ENCODE results near the gene RPL23. TPM values are rescaled to one million over a fixed set of nuclear protein-coding genes. Genes with fewer than 3 reads are reported as not detected.

Gene RPL23
- total RNA-seq, 6 experiments from 2014 or later, result 389 to 609 (median 436) TPM

GRCh38 chr17:38824899-38825761, 28.4 kb downstream of the RPL23 start, which contains the start of gene CWC25:
Gene CWC25, minus strand, starts transcription at chr17:38825321. Its CDS starts 138 bp downstream, at chr17:38825183.
- WGBS (ENCODE audit: insufficient coverage, low coverage, low lambda C conversion rate, missing lambda C conversion rate), result 2% methylated on average over 48 of the region's 55 CpGs
- peak; percentile 87 to 93 (median 93) for DNase-seq
- TF ChIP-seq POLR2A (IDR thresholded peaks at IDR 0.05) (peak; percentile 81), CTCF (IDR thresholded peaks at IDR 0.05) (no peak)
- no peaks in the 10 kb centered on the region for H3K9me3 ChIP-seq
- H3K4me3 ChIP-seq, result peak within 1 kb of the TSS; percentile 63 to 86 (median 68)
- peaks cover 0 to 10% (median 4%) of the 10 kb centered on the region in 4 donors for H3K36me3 ChIP-seq
- H3K27ac ChIP-seq, result peak within 1 kb of the TSS; percentile 91 to 99 (median 95)
- peak; percentile 87 to 93 (median 92) for ATAC-seq
- peaks cover 0 to 15% (median 7%) of the 10 kb centered on the region in 4 donors for H3K4me1 ChIP-seq
- no peaks in the 10 kb centered on the region for H3K27me3 ChIP-seq
- intact Hi-C loops (cut with DNase I), result no loop called here

- Histone ChIP-seq H3K36me3 (peaks cover 4 to 72% (median 20%) of the 10 kb centered on the region in 4 donors), H3K9me3 (no peaks in the 10 kb centered on the region), H3K27ac (no peak overlapping the region), H3K4me3 (no peak overlapping the region), H3K4me1 (no peaks in the 10 kb centered on the region), H3K27me3 (no peaks in the 10 kb centered on the region)
- no peak for DNase-seq
- ATAC-seq, result peak in 1 of 4 donors; percentile 51
- WGBS (ENCODE audit: insufficient coverage, low coverage, low lambda C conversion rate, missing lambda C conversion rate), result 58% methylated on average over 8 of the region's 8 CpGs
- TF ChIP-seq CTCF (IDR thresholded peaks at IDR 0.05), result peak; percentile 14 to 43 (median 19)
- TF ChIP-seq POLR2A (IDR thresholded peaks at IDR 0.05), result no peak
- intact Hi-C loops (cut with DNase I), result no loop called here
Measured at GRCh38 chr17:38815576-38816193, 37.8 kb downstream of the RPL23 start.

- 95% methylated on average over 7 of the region's 7 CpGs for WGBS (ENCODE audit: insufficient coverage, low coverage, low lambda C conversion rate, missing lambda C conversion rate)
- H3K4me1 ChIP-seq, result no peaks in the 10 kb centered on the region
- DNase-seq (no peak), ATAC-seq (no peak)
- H3K36me3 ChIP-seq, result peaks cover 5 to 91% (median 30%) of the 10 kb centered on the region in 4 donors
- intact Hi-C loops (cut with DNase I), result no loop called here
- H3K4me3 ChIP-seq, result no peak overlapping the region
- H3K27me3 ChIP-seq, result no peaks in the 10 kb centered on the region
- TF ChIP-seq POLR2A (IDR thresholded peaks at IDR 0.05), result no peak
- TF ChIP-seq CTCF (IDR thresholded peaks at IDR 0.05), result no peak
- H3K9me3 ChIP-seq, result no peaks in the 10 kb centered on the region
- H3K27ac ChIP-seq, result no peak overlapping the region
Measured at GRCh38 chr17:38809828-38810227, 43.7 kb downstream of the RPL23 start.

GRCh38 chr17:38800237-38800760, 53.2 kb downstream of the RPL23 start:
- no peak for ATAC-seq
- peak overlapping the region; percentile 96 to 100 (median 98) for H3K27ac ChIP-seq
- H3K36me3 ChIP-seq, result peaks cover 5 to 41% (median 14%) of the 10 kb centered on the region in 4 donors
- no peak for DNase-seq
- TF ChIP-seq CTCF (IDR thresholded peaks at IDR 0.05), result no peak
- TF ChIP-seq POLR2A (IDR thresholded peaks at IDR 0.05), result no peak
- no peaks in the 10 kb centered on the region for H3K9me3 ChIP-seq
- peaks cover 0 to 26% (median 7%) of the 10 kb centered on the region in 4 donors for H3K4me1 ChIP-seq
- intact Hi-C loops (cut with DNase I), result no loop called here
- 18% methylated on average over 14 of the region's 14 CpGs for WGBS (ENCODE audit: insufficient coverage, low coverage, low lambda C conversion rate, missing lambda C conversion rate)
- no peaks in the 10 kb centered on the region for H3K27me3 ChIP-seq
- H3K4me3 ChIP-seq, result peak overlapping the region; percentile 85 to 87 (median 87)
